Medulla oblongata (tissue), 1 donor: Measurements from ENCODE around the gene CNOT3.

Source experiments
- DNase-seq: peaks from one replicate; pipeline ENCODE4 v3.0.0-alpha.2; 2015; ENCODE audit errors: extremely low spot score

Gene CNOT3

DNA sequence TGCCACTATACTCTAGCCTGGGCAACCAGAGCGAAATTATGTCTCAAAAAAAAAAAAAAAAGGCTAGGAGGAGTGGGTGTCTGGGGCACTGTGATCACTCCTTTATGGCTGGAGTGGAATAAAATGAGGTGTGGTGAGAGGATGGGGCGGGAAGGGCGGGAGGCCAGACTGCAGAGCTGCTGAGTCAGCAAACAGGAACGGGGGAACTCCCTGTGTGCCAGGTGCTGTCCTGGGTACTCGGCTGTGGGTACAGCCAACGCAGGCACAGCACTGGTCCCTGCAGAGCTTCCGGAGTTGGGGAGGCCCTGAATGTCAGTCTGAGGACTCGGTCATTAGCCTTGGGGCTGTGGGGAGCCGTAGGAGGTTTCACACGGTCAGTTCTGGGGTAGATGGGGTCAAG is 16.3 kb upstream of the CNOT3 start:
- no peak for DNase-seq

DNA sequence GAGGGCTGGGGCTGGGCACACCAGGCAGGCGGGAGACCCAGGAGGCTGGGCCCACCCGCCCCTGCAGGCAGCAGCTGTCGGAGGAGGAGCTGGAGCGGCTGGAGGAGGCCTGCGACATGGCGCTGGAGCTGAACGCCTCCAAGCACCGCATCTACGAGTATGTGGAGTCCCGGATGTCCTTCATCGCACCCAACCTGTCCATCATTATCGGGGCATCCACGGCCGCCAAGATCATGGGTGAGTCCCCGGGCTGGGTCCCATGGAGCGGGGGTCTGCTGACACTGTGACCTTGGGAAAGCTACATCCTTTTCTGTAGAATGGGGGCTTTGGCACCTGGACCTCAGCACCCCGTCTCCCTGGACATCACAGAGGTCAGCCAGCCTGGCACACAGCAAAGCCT is 13.9 kb upstream of the CNOT3 start:
- no peak for DNase-seq

DNA sequence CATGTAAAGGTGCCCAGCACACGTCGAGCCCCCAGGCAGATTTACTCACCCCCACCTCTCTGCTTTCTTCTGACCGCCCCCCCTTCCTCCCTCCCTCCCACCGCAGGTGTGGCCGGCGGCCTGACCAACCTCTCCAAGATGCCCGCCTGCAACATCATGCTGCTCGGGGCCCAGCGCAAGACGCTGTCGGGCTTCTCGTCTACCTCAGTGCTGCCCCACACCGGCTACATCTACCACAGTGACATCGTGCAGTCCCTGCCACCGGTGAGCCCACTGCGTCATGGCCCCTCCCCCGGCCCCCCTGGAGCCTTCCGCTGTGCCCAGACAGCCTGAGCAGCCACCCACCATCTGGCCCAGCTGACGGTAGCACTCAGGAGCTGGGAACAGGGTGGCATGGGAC is 13.2 kb upstream of the CNOT3 start:
- DNase-seq = no peak

DNA sequence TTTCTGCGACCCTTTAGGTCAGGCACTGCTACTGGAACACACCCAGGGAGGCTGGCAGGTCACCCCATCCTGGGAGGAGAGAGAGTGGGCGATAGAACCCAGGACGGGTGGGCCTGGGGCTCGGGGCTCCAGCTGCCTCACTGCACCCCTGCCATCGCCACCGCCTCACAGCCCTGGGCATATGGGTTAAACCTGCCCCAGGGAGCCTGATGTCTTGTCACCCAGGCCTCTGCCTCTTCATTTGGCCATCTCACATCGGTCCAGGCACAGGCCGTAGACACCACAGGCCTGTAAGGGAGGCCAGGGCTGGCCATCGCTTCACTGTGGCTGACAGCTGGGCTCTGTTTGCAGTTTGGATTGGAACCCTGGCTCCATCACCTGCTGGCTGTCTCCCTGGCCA is 11.8 kb upstream of the CNOT3 start:
- no peak for DNase-seq

DNA sequence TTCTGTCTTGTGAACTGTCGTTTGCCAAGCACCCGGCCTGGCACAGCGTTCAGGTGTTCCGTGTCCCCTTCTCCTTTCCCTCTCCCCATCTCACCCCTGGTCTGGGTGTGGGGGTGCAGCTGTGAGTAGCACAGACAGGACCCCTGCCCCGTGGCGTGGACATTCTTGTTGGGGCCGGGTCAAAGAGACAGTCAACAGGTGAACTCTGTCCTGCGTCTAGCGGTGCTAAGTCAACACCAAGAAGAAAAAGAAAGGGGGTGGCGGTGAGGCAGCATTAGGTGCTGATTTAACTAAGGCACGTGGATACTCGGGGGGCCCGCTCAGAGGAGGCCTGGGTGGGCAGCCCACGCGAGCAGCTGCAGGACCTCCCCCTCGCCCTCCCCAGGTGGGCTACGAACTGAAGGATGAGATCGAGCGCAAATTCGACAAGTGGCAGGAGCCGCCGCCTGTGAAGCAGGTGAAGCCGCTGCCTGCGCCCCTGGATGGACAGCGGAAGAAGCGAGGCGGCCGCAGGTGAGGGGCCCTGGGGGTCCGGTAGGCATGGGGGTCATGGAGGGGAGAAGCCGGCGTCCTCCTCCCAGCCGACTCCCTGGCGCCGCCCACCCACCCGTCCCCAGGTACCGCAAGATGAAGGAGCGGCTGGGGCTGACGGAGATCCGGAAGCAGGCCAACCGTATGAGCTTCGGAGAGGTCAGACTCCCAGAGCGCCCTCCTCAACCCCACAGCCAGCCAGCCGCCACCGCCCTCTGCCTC is 9.7 kb upstream of the CNOT3 start:
- DNase-seq = no peak

DNA sequence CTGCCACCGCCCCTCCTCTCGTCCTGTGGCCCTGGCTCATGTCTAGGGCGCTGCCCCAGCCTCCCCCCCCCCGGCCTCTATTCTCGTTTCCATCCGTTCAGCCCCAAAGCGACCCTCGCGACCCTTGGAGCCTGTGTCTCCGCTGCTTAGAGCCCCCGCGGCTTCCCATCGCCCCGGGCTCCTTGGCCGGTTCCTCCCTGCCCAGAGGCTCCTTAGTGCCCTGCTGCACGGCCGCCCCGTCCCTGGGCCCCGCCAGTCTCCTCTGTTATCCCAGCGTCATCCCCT is 9.2 kb upstream of the CNOT3 start:
- no peak for DNase-seq

DNA sequence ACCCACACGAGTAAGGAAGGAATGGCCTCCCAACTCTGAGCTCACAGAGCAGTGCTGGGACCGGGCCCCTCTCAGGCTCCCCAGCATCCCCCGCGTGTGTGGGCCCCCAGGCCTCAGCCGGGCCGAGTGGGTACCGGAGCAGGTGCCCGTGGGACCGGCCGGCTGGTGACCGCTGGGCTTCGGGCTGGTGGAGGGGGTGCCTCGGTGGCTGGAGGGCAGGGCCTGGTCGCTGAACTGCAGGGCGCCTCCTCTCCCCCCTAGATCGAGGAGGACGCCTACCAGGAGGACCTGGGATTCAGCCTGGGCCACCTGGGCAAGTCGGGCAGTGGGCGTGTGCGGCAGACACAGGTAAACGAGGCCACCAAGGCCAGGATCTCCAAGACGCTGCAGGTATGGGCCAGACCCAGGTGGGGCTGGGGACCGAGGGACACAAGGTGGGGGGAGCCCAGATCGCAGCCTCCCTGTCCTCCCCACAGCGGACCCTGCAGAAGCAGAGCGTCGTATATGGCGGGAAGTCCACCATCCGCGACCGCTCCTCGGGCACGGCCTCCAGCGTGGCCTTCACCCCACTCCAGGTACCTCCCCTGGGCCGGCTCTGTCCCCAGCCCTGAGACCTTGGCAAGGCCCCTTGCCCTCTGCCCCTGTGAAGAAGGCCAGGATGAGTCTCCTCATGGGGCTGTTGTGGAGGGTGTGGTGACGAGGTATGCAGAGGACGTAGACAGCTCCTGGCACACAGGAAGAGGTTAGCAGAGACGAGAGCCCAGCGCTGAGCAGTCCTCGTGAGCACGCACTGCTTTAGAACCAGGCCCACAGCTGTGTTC is 8.6 kb upstream of the CNOT3 start:
- no peak for DNase-seq

DNA sequence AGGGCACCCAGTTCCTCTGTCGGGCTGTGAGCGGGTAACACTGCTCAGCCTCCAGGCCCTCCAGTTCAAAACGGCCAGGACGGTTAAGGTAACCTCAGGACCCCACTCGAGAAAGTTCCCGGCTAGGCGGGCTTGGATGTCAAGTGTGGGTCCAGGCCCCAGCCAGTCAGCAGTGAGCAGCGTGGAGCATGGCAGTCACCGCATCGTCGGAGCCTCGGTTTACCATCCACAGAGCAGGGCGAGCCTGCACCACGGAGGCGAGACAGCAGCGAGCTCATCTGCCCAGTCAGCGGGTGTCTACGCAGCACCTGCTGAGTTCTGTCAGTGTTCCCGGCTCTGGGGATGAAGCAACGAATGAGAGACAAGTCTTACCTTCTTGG is 8.0 kb upstream of the CNOT3 start:
- no peak for DNase-seq

DNA sequence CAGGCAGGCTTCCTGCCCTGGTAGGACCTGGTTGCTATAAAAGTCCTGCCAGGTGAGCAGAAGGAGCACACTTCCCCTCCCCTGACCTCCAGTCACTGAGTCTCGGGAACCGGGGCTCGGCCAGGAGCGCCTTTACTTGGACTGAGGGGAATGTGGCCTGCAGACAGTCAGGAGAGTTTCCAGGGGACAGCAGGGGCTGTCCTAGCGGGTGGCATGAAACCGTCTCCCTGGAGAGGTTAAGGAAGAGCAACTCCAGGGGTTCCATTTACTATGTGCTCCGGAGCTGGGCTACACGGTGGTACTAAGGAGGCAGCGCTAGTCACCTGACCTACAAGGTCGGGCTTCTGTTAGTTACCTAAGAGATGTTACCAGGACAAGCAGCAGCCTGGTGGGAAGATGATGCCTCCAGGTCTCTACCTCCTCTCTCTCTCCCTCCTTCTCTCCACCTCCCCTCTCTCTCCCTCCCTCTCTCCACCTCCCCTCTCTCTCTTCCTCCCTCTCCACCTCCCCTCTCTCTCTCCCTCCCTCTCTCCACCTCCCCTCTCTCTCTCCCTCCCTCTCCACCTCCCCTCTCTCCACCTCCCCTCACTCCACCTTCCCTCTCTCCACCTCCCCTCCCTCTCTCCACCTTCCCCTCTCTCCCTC is 4.1 kb upstream of the CNOT3 start:
- peak; percentile 61 for DNase-seq

DNA sequence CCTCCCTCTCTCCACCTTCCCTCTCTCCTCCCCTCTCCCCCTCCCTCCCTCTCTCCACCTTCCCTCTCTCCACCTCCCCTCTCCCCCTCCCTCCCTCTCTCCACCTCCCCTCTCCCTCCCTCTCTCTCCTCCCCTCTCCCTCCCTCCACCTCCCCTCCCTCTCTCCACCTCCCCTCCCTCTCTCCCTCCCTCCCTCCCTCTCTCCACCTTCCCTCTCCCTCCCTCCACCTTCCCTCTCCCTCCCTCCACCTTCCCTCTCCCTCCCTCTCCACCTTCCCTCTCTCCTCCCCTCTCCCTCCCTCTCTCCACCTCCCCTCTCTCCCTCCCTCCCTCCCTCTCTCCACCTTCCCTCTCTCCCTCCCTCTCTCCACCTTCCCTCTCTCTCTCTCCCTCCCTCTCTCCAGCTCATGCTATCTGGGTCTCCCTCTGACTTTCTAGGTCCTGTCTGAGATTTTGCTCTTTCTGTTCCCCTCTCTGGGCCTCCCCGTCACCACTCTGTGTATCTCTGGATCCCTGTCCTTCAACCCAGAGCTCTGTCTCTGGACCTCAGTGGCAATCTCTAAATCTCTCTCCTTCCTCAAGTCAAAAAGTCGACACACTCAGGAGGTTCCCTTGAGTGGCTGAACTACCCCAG is 3.5 kb upstream of the CNOT3 start:
- no peak for DNase-seq

DNA sequence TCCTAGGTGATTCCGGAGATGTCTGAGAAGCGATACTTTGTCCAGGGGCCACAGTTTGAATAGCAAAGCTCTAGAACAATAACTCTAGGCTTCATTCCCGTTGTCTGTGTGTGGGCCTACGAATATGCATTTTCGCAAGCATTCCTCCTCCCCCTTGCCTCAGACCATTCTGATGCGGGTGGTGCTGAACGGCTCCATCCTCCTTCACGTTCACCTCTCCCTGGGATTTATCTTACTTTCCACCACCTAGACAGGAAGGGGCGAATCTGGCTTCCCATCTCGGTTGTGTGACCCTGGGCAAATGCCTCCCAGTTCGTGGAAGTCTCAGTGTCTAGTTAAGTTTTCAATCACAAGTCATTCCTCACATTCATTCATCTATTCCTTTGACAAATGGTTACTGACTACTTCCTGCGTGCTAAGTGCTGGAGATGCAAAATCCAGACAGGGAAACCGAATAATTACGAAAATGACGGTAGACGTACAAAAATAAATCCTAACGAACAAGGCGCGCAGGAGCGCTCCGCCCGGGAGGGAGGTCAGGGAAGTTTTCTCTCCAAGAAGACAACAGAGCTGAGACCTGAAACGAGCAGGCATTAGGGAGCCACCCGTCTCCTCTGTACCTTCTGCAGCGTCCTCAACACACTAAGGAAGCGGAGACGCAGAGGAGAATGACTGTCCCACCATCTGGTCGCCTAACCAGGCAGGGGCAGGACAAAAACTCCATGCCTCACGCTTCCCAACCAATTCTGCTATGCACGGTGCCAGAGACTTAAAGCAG is 1.3 kb upstream of the CNOT3 start:
- DNase-seq = no peak

DNA sequence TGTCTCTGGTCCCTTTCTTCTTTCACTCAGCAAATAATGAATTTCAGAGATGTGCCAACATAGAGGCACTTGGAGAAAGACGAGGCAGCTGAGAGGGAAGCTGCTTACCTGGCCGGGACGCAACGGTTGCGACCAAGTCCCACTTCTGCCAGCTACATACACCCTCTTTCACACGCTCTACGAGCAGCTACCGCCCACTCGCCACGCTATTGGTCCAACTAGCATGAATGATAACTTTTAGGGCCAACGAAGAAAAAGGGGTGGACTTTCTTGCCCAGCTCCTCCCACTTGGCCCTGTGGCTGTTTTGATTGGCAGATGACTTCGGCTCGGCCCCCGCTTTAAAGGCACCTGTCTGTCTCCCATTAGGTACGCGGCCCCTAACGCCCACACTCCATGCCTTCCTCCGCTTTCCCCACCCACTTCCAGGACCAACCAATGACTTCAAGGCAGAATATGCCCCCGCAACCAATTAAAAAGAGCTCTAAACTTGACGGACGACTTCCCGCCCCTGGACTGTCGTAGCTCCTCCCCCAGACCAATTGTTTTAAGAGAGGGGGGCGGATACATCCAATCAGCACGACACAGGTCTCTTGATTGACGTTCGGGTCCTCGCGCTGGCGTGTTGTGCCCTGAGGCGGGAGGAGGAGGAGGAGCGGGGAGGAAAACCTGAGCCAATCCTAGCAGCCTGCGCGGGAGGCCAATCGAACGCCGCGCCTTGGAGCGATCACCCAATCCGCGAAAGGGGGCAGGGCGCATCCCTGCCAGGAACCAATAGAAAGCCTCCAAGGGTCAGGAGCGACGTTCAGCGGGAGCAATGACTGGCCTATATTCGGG is 481 bp upstream of the CNOT3 start:
- DNase-seq = peak; percentile 100

DNA sequence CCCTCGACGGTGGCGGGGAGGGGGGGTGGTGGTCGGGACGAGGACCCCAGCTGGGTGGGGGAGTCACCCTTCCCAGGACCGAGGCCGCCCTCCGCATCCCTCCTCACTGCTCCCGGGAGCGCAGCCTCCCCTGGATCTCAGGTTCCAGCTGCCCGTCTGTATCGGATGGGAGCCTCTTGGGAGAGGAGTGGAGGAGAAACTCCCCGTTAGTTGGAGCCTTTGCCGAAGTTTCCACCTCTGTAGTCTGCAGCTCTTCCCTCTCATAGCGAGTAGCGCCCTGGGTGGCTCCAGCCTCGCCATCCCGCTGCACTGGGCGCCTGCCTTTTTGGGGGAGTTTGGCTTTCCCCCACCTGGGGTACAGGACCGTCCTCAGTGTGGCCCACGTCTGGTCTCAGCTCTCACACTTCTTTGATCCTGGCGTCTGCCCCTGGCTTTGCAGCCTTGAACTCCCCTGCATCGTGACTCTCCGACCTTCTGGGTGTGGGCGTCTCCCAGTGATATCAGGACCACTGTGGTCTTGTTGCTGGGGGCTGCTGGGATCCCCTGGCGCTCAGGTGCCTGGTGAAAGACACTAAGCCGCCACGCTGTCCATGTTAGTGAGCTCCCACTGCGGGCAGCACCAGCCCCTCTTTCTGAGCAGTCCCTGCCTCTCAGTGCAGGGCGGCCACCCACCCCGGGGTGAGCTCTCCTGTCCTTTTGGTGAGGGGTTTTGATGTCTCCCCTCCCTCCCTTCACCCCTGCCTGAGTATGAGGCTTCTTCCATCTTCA is 1.1 kb downstream of the CNOT3 start:
- DNase-seq = no peak

DNA sequence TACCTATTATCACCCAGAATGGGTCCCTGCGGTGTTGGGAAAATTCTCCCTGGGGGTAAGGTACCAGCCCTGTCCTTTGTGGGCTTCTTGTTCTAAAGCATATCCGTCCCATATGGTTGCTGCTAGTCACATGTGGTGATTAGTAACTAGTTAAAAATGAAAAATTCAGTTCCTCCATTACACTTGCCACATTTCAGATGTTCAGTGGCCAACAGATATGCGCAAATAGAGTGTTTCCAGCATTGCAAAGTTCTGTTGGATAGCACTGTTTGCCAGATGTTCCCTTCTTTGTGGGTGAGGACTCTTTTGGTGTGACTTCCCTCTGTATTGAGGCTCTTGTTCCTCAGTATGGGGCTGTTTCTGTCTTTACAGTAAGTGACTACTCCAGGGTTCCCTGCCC is 3.8 kb downstream of the CNOT3 start:
- DNase-seq = no peak

DNA sequence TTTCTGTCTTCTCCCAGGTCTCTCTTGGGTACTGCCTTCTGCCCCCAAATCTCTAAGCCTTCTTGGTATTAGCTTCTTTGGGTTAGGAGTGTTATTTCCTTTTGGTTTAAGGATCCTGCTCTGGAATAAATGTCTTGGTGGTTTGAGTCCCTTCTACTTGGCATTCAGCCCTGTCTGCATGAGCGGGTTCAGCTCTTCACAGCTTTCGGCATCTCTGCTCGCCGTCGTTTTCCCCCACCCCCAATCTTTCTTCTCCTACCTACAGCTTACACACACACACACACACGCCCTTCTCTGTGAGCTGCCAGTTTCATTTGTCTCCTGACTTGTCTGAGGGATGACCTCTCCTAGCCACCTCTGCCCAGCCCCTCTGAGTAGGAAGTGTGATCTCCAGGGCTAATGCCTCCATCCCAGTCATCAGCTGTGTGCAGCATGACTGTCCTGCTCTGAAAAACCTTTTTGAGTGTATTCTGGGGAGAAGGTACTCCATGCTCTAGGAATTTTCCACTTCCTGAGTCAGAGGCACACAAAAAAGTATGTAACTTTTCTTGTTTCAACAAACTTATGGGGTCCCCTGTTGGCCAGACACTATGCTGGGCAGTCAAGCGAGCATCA is 4.7 kb downstream of the CNOT3 start:
- DNase-seq = no peak

DNA sequence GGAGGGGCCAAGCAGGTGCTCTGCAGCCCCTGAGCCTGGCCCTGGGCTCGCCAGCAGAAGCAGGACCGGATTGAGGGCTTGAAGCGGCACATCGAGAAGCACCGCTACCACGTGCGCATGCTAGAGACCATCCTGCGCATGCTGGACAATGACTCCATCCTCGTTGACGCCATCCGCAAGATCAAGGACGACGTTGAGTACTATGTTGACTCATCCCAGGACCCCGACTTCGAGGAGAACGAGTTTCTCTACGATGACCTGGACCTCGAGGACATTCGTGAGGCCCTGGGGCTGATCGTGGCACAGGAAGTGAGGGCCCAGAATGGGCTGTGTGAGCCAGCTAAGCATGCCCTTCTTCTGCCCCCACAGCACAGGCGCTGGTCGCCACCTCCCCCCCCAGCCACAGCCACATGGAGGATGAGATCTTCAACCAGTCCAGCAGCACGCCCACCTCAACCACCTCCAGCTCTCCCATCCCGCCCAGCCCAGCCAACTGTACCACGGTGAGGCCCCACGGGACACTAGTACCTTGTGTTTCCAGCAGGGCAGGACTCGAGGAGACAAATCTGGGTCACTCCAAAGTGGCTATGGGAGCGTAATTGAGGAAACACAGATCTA is 8.1 kb downstream of the CNOT3 start:
- DNase-seq = no peak

DNA sequence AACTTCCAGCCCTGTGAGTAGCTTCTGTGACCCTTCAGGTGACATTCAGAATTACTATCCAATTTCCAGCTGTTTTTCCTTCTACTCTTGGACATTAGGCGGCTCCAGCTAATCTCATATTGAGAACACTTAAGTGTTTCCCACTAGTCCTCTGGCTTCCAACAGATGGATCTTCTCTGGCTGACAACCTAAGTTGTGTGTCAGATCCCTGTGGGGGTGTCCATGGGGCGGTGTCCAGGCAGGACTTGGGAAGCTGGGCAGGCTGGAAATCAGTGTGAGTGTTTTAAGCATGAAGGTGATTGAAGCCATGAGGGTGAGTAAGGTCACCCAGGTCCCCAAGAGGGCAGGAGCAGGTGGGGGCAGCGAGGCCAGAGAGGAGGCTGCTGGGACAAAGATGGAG is 10.1 kb downstream of the CNOT3 start:
- no peak for DNase-seq

DNA sequence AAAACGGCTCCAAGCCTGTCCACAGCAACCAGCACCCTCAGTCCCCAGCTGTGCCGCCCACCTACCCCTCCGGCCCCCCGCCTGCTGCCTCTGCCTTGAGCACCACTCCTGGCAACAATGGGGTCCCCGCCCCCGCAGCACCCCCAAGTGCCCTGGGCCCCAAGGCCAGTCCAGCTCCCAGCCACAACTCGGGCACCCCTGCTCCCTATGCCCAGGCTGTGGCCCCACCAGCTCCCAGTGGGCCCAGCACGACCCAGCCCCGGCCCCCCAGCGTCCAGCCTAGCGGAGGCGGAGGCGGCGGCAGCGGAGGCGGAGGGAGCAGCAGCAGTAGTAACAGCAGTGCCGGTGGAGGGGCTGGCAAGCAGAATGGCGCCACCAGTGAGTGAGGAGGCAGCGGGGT is 10.6 kb downstream of the CNOT3 start:
- DNase-seq = no peak
